Liver (tissue), 9 donors: ENCODE measurements around the gene INPP5B. TPM values are rescaled to one million over a fixed set of nuclear protein-coding genes. Genes with fewer than 3 reads are reported as not detected.

Source experiments
- DNase-seq: peaks from one replicate; pipeline ENCODE4 v3.0.0-alpha.2; 2017; ENCODE audit warnings: low spot score
- H3K27ac ChIP-seq, 2 donors: one replicate each; pipeline ENCODE4 v1.7.0; 2013; ENCODE audit warnings: inconsistent platforms in 2 of 2, low read length in 2 of 2, control low read depth in 1 of 2, low read depth in 1 of 2, mild to moderate bottlenecking in 1 of 2
- H3K27me3 ChIP-seq, 4 donors: one replicate each; pipeline versions ENCODE4 v1.6.1 to v1.7.0; 2013; ENCODE audit warnings: low read length in 3 of 4, inconsistent platforms in 1 of 4, mild to moderate bottlenecking in 1 of 4, moderate library complexity in 1 of 4; ENCODE audit not compliant: control insufficient read depth in 4 of 4, insufficient read depth in 4 of 4
- H3K36me3 ChIP-seq, 4 donors: one replicate each; pipeline versions ENCODE4 v1.6.1 to v1.7.0; 2013; ENCODE audit warnings: low read length in 3 of 4, mild to moderate bottlenecking in 3 of 4, low read depth in 1 of 4, moderate library complexity in 1 of 4; ENCODE audit not compliant: control insufficient read depth in 4 of 4, insufficient read depth in 3 of 4
- H3K4me1 ChIP-seq, 4 donors: one replicate each; pipeline versions ENCODE4 v1.6.1 to v1.7.0; 2013; ENCODE audit warnings: low read length in 3 of 4, mild to moderate bottlenecking in 3 of 4, moderate library complexity in 1 of 4; ENCODE audit not compliant: control insufficient read depth in 4 of 4, insufficient read depth in 4 of 4
- H3K4me3 ChIP-seq, 3 donors: one replicate each; pipeline versions ENCODE4 v1.6.1 to v1.7.0; 2013; ENCODE audit warnings: low read length in 3 of 3, control low read depth in 1 of 3, low read depth in 1 of 3, mild to moderate bottlenecking in 1 of 3
- H3K9ac ChIP-seq, 2 donors: one replicate each; pipeline ENCODE4 v1.7.0; 2013; ENCODE audit warnings: low read length in 2 of 2, mild to moderate bottlenecking in 2 of 2, moderate library complexity in 2 of 2, control low read depth in 1 of 2, low read depth in 1 of 2
- H3K9me3 ChIP-seq, 4 donors: one replicate each; pipeline versions ENCODE4 v1.6.1 to v1.7.0; 2013; ENCODE audit warnings: low read length in 3 of 4; ENCODE audit not compliant: control insufficient read depth in 4 of 4
- CTCF ChIP-seq: fragments of 150-350 bp; IDR thresholded peaks from 2 replicates; pipeline ENCODE4 v1.5.1; 2017; ENCODE audit warnings: improper control_type of control experiment, low read depth, low read length; ENCODE audit not compliant: missing input control
- HNF4A ChIP-seq, 2 donors: conservative IDR thresholded peaks; 2 replicates each; pipeline ENCODE4 v1.6.1; 2016; ENCODE audit warnings: antibody characterized with exemption in 2 of 2, mild to moderate bottlenecking in 2 of 2
- JUND ChIP-seq, 2 donors: IDR thresholded peaks; 2 replicates each; pipeline ENCODE4 v1.6.1; 2016; ENCODE audit warnings: antibody characterized with exemption in 2 of 2
- MAX ChIP-seq: IDR thresholded peaks from 2 replicates; pipeline ENCODE4 v1.6.1; 2016; ENCODE audit warnings: antibody characterized with exemption
- RXRA ChIP-seq, 2 donors: IDR thresholded peaks; 2 replicates each; pipeline ENCODE4 v1.6.1; 2017 to 2018; ENCODE audit warnings: antibody characterized with exemption in 2 of 2, mild to moderate bottlenecking in 1 of 2
- SP1 ChIP-seq: IDR thresholded peaks from 2 replicates; pipeline ENCODE4 v1.6.1; 2018; ENCODE audit warnings: antibody characterized with exemption, mild to moderate bottlenecking
- TAF1 ChIP-seq: conservative IDR thresholded peaks from 2 replicates; pipeline ENCODE4 v1.6.1; 2016; ENCODE audit warnings: antibody characterized with exemption, mild to moderate bottlenecking
- ZBTB33 ChIP-seq: IDR thresholded peaks from 2 replicates; pipeline ENCODE4 v1.6.1; 2016; ENCODE audit warnings: antibody characterized with exemption
- WGBS: extraction: QIAGEN DNeasy Blood & Tissue Kit; methylation state at CpG from one replicate; pipeline ENCODE4 v1.1.7; 2013; 5-methylcytosine and 5-hydroxymethylcytosine counted together
- polyA plus RNA-seq, 2 donors: library from polyadenylated mRNA; stranded (reverse) in 1 of 2; unstranded in 1 of 2; fragments of 200-250 nt in 1 of 2; fragments of >200 nt in 1 of 2; fragmentation: Nextera tagmentation in 1 of 2; extraction: Ambion mirVana in 1 of 2; gene quantifications; one replicate each; pipeline versions ENCODE4 v1.2.1 to v1.2.3, GENCODE V29; 2013 to 2015
- total RNA-seq, 2 donors: library from RNA; depleted of rRNA; stranded (reverse); fragments of >200 nt; gene quantifications; one replicate each; pipeline ENCODE4 v1.2.3, GENCODE V29; 2014
- donor health status: healthy.
- donor health status: healthy.
- donor health status: healthy.
- donor health status: healthy.
- donor health status: healthy.

INPP5B gene
- total and polyA plus RNA-seq, 4 donors, result 5.0 to 30.9 (median 13.6) TPM

DNA sequence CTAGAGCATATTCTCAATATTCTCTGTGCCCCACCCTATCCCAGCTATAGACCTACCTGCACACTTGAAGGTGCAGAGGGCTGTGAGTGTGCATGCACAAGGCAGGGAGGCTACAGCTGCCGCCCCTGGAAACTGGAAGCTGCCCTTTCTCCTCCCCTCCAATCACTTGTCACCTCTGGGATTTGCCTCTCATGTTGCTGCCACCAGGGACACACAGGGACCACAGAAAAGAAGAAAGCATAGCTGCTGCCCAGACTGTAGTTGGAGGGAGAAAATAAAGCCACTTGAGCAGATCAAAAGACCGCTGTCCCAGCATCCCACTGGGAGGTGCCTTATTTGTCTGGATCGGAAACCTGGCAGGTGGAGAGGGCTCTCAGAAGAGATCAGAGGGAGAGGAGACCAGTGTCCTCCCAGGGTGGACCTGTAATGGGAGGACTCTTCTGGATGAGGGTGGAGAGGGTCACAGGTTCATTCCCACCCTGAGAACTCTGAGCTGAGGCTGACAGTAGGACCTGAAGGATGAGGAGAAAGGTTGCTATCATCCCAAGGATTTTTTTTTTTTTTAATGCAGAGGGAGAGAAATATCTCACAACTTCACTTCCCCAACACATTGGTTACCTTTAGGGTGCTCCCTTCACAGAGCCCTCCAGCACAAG is 7.6 kb upstream of the INPP5B start:
- H3K36me3 ChIP-seq, result peaks cover 2 to 26% (median 20%) of the 10 kb centered on the region in 4 donors
- 85% methylated on average over 3 of the region's 3 CpGs for WGBS
- H3K9ac ChIP-seq, result no peak overlapping the region
- H3K27ac ChIP-seq, result no peak overlapping the region
- no peak overlapping the region for H3K4me3 ChIP-seq
- DNase-seq, result no peak
- no peaks in the 10 kb centered on the region for H3K4me1 ChIP-seq
- TF ChIP-seq RXRA (IDR thresholded peaks at IDR 0.05), result no peak
- TF ChIP-seq CTCF, result no peak
- TF ChIP-seq SP1, result no peak
- no peak for TF ChIP-seq ZBTB33
- no peak for TF ChIP-seq MAX
- no peak for TF ChIP-seq JUND (IDR thresholded peaks at IDR 0.05)
- no peak for TF ChIP-seq TAF1
- H3K27me3 ChIP-seq, result no peaks in the 10 kb centered on the region
- H3K9me3 ChIP-seq, result no peaks in the 10 kb centered on the region

GRCh38 chr1:37952738-37953137 is 5.9 kb upstream of the INPP5B start:
- TF ChIP-seq TAF1 (no peak), JUND (IDR thresholded peaks at IDR 0.05) (no peak), ZBTB33 (no peak), HNF4A (conservative IDR thresholded peaks at IDR 0.05) (no peak)
- 79% methylated on average over 3 of the region's 3 CpGs for WGBS

More at GRCh38 chr1:37952738-37953137, 5.9 kb upstream of the INPP5B start:
- Histone ChIP-seq H3K27me3 (no peaks in the 10 kb centered on the region), H3K36me3 (peaks cover 2 to 12% (median 6%) of the 10 kb centered on the region in 4 donors), H3K4me1 (no peaks in the 10 kb centered on the region), H3K9ac (no peak overlapping the region), H3K9me3 (no peaks in the 10 kb centered on the region), H3K27ac (no peak overlapping the region), H3K4me3 (no peak overlapping the region)
- DNase-seq, result no peak
